ENCODE measurements around the gene ST13.
"Not testable (repeated sequence)": the region's sequence is repeated elsewhere in the genome, so short reads cannot be mapped to it uniquely, and the experiment has no call there.

Gene ST13

DNA sequence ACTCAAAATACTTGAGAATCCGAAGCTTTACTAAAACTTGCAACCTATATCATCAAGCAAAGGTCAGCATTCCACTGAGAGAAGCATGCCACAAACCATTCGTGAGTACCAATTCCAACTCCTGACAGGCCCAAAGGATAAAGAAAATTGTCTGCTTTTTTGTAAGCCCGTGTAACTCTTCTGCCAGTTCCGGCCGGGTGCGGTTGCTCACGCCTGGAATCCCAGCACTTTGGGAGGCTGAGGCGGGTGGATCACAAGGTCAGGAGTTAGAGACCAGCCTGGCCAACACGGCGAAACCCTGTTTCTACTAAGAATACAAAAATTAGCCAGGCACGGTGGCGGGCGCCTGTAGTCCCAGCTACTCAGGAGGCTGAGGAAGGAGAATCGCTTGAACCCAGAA, 74.7 kb downstream of the ST13 start:
- DNase-seq (ENCODE audit: low read depth), result not testable (repeated sequence)

All from stimulated activated CD8-positive, alpha-beta memory T cell treated with anti-CD3 and anti-CD28 coated beads, Interleukin-12 subunit alpha, Interleukin-12 subunit beta, amount 100 ng/mL, for 4 hours (primary cell).